Sigmoid colon (tissue), 4 donors: ENCODE results near the gene VPS37B.

ENCODE experiments used
- POLR2AphosphoS5 ChIP-seq, 4 donors: sonication (generic); formaldehyde crosslinking; IDR thresholded peaks; one replicate each; pipeline ENCODE4 v1.6.1; 2017; ENCODE audit warnings: antibody characterized with exemption in 4 of 4
- TF ChIP-seq, protein P1 (sequence below), 4 experiments: fragments of 450-650 bp in 3 of 4; fragments of 200-600 bp in 1 of 4; IDR thresholded peaks; one replicate each; pipeline ENCODE4 v1.5.1; 2016 to 2019; ENCODE audit warnings: antibody characterized with exemption in 4 of 4, mild to moderate bottlenecking in 3 of 4, moderate library complexity in 2 of 4

DNA sequence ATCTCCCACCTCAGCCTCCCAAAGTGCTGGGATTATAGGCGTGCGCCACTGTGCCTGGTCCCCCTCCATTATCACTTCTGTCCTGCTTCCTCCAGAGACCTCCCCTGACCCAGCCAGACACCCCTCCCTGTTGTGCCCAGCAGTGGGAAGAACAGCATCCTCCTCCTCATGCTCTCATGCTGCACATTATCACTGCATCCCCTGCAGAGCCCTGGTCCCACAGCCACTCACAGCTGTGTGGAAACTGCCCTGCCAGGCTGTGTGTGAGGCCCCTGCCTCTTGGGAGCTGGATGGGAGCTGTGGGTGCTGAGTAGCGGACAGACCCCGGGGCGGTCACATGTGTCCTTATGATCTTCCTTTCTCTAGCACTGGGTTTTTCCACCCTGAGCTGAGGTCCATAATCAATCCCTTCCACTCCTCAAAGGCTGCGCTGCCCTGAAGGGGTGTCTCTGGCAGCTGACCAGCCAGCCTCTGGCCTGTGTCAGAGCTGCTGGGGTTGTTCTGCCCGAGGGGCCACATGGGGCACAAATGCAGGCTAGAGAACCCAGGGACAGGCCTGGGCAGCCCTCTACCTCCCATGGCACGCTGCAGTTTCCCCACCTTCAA, 51.5 kb downstream of the VPS37B start:
- TF ChIP-seq, protein P1, sequence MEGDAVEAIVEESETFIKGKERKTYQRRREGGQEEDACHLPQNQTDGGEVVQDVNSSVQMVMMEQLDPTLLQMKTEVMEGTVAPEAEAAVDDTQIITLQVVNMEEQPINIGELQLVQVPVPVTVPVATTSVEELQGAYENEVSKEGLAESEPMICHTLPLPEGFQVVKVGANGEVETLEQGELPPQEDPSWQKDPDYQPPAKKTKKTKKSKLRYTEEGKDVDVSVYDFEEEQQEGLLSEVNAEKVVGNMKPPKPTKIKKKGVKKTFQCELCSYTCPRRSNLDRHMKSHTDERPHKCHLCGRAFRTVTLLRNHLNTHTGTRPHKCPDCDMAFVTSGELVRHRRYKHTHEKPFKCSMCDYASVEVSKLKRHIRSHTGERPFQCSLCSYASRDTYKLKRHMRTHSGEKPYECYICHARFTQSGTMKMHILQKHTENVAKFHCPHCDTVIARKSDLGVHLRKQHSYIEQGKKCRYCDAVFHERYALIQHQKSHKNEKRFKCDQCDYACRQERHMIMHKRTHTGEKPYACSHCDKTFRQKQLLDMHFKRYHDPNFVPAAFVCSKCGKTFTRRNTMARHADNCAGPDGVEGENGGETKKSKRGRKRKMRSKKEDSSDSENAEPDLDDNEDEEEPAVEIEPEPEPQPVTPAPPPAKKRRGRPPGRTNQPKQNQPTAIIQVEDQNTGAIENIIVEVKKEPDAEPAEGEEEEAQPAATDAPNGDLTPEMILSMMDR (IDR thresholded peaks at IDR 0.05): no peak
- TF ChIP-seq POLR2AphosphoS5 (IDR thresholded peaks at IDR 0.05): no peak
